ENCODE data around the gene AVP. TPM values are rescaled to one million over a fixed set of nuclear protein-coding genes. Genes with fewer than 3 reads are reported as not detected.

Gene AVP
- total and polyA plus RNA-seq, 2 of the 13 experiments (the other 11 are each of a cell fraction or from before 2014, with no cell fraction given) = 0.12 TPM; not detected in 1

GRCh38 chr20:3106658-3107463 is 22.3 kb upstream of the AVP start (continued):
- TF ChIP-seq, protein P1, sequence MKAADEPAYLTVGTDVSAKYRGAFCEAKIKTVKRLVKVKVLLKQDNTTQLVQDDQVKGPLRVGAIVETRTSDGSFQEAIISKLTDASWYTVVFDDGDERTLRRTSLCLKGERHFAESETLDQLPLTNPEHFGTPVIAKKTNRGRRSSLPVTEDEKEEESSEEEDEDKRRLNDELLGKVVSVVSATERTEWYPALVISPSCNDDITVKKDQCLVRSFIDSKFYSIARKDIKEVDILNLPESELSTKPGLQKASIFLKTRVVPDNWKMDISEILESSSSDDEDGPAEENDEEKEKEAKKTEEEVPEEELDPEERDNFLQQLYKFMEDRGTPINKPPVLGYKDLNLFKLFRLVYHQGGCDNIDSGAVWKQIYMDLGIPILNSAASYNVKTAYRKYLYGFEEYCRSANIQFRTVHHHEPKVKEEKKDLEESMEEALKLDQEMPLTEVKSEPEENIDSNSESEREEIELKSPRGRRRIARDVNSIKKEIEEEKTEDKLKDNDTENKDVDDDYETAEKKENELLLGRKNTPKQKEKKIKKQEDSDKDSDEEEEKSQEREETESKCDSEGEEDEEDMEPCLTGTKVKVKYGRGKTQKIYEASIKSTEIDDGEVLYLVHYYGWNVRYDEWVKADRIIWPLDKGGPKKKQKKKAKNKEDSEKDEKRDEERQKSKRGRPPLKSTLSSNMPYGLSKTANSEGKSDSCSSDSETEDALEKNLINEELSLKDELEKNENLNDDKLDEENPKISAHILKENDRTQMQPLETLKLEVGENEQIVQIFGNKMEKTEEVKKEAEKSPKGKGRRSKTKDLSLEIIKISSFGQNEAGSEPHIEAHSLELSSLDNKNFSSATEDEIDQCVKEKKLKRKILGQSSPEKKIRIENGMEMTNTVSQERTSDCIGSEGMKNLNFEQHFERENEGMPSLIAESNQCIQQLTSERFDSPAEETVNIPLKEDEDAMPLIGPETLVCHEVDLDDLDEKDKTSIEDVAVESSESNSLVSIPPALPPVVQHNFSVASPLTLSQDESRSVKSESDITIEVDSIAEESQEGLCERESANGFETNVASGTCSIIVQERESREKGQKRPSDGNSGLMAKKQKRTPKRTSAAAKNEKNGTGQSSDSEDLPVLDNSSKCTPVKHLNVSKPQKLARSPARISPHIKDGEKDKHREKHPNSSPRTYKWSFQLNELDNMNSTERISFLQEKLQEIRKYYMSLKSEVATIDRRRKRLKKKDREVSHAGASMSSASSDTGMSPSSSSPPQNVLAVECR (CRISPR knock-in tag; IDR thresholded peaks at IDR 0.05; ENCODE audit: borderline replicate concordance) = peak; percentile 66; the same call in 1 of the 2 replicates
- TF ChIP-seq GPN1 (CRISPR knock-in tag; IDR thresholded peaks at IDR 0.05; ENCODE audit: borderline replicate concordance) (no peak; the same call in 1 of the 2 replicates), HOXA5 (CRISPR knock-in tag; IDR thresholded peaks at IDR 0.05) (no peak), ZNF3 (CRISPR knock-in tag; IDR thresholded peaks at IDR 0.05) (no peak), ZFP36 (IDR thresholded peaks at IDR 0.05; ENCODE audit: borderline replicate concordance, low read depth, low read length, partially characterized antibody) (no peak), MIER2 (CRISPR knock-in tag; IDR thresholded peaks at IDR 0.05) (peak; percentile 45; the same call in 1 of the 2 replicates), TAF1 (CRISPR knock-in tag; IDR thresholded peaks at IDR 0.05) (no peak; the same call in 1 of the 2 replicates), YY1 (IDR thresholded peaks at IDR 0.05; ENCODE audit: insufficient read depth, insufficient replicate concordance, low read depth, low read length) (peak; percentile 36), CBX2 (IDR thresholded peaks at IDR 0.05; ENCODE audit: low read depth, low read length) (no peak), CBX2 (CRISPR knock-in tag; IDR thresholded peaks at IDR 0.05; ENCODE audit: low read depth) (no peak), PREB (CRISPR knock-in tag; IDR thresholded peaks at IDR 0.05) (no peak), TMF1 (CRISPR knock-in tag; IDR thresholded peaks at IDR 0.05; ENCODE audit: low read depth) (peak; percentile 29; the same call in 1 of the 2 replicates), MBNL3 (CRISPR knock-in tag; conservative IDR thresholded peaks at IDR 0.05) (no peak), RFX3 (CRISPR knock-in tag; IDR thresholded peaks at IDR 0.05) (no peak)
- TF ChIP-seq, protein P2, sequence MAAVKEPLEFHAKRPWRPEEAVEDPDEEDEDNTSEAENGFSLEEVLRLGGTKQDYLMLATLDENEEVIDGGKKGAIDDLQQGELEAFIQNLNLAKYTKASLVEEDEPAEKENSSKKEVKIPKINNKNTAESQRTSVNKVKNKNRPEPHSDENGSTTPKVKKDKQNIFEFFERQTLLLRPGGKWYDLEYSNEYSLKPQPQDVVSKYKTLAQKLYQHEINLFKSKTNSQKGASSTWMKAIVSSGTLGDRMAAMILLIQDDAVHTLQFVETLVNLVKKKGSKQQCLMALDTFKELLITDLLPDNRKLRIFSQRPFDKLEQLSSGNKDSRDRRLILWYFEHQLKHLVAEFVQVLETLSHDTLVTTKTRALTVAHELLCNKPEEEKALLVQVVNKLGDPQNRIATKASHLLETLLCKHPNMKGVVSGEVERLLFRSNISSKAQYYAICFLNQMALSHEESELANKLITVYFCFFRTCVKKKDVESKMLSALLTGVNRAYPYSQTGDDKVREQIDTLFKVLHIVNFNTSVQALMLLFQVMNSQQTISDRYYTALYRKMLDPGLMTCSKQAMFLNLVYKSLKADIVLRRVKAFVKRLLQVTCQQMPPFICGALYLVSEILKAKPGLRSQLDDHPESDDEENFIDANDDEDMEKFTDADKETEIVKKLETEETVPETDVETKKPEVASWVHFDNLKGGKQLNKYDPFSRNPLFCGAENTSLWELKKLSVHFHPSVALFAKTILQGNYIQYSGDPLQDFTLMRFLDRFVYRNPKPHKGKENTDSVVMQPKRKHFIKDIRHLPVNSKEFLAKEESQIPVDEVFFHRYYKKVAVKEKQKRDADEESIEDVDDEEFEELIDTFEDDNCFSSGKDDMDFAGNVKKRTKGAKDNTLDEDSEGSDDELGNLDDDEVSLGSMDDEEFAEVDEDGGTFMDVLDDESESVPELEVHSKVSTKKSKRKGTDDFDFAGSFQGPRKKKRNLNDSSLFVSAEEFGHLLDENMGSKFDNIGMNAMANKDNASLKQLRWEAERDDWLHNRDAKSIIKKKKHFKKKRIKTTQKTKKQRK (IDR thresholded peaks at IDR 0.05; ENCODE audit: low read length) = no peak
- TF ChIP-seq, protein P3, sequence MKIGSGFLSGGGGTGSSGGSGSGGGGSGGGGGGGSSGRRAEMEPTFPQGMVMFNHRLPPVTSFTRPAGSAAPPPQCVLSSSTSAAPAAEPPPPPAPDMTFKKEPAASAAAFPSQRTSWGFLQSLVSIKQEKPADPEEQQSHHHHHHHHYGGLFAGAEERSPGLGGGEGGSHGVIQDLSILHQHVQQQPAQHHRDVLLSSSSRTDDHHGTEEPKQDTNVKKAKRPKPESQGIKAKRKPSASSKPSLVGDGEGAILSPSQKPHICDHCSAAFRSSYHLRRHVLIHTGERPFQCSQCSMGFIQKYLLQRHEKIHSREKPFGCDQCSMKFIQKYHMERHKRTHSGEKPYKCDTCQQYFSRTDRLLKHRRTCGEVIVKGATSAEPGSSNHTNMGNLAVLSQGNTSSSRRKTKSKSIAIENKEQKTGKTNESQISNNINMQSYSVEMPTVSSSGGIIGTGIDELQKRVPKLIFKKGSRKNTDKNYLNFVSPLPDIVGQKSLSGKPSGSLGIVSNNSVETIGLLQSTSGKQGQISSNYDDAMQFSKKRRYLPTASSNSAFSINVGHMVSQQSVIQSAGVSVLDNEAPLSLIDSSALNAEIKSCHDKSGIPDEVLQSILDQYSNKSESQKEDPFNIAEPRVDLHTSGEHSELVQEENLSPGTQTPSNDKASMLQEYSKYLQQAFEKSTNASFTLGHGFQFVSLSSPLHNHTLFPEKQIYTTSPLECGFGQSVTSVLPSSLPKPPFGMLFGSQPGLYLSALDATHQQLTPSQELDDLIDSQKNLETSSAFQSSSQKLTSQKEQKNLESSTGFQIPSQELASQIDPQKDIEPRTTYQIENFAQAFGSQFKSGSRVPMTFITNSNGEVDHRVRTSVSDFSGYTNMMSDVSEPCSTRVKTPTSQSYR (CRISPR knock-in tag; IDR thresholded peaks at IDR 0.05; ENCODE audit: borderline replicate concordance) = peak; percentile 82

All from HepG2 (cell line).